CD4-positive, alpha-beta T cell treated with Interleukin-15 for 1 hour (primary cell): ENCODE data around the gene STX16.

ENCODE experiments used
- DNase-seq: peaks from one replicate; pipeline ENCODE4 v3.0.0-alpha.2; 2020

STX16 gene

GRCh38 chr20:58619077-58619863, 31.8 kb upstream of the STX16 start:
- DNase-seq, result no peak

- DNase-seq, result no peak
Observed at GRCh38 chr20:58619864-58620431, 31.1 kb upstream of the STX16 start.

DNA sequence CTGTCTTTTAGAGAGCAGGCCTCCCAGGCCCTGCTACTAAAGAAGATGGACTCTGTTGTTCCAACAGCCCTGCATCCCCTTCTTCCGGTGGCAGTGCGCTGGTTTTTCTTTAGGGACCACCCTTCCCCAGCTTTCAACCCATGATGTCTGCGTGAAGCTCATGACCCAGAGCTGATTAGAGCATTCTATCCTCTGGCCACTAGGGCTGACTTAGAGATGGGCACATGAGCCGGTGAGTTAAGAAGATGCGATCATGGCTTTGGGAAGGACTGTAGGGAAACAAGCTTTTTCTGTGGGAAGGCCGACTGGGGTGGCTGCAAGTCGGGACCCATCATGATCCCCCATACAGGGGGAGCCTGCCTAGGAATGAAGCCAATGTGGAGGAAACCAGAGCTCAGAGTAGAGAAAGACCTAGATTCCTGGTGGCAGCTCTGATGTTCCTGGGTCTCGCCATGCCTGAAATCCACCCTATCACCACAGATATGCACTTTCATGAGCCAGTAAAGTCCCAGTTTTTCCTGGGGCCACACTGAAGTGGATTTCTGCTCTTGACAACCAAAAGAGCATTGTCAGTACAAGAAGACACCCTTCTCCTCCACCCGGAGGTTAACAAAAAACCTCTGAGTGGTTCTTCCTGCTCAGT, 29.1 kb upstream of the STX16 start:
- DNase-seq, result no peak

- DNase-seq, result no peak
Observed at GRCh38 chr20:58622671-58623578, 28.2 kb upstream of the STX16 start.

DNA sequence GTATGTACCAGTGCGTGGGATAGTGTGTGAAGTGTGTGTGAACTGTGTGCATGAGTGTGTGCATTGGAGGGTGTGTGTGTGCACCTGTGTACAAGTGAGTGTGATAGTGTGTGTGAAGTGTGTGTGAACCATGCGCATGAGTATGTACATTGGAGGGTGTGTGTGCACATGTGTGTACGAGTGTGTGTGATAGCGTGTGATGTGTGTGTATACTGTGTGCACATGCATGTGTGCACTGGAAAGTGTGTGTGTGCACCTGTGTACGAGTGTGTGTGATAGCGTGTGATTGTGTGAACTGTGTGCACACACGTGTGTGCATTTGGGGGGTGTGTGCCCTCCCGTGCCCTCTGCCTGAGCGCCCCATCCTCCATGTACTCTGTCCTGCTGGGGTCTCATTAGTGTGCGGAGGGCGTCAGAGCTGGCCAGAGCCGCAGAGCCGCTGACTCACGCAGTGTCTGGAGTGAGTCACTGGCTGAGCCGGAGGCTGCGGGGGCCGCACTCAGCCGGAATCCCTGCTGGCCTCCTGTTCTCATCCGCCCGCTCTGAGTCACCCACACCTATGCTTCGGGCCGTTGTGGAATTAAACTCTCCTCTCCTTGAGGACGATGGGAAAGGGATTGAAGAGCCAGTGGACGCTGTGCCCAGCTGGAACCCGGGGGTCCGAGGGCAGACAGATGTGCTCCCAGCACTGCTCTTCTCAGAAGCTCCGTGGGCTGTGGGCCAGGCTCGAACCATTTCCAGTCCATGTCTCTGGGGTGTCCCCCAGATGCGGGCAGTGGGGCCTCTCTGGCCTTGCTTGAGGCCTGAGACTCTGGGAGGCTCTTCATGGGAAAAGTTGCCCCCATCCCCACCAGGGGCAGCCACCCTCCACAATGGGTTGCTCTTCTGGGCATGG, 27.3 kb upstream of the STX16 start:
- no peak for DNase-seq

GRCh38 chr20:58624687-58625086, 26.4 kb upstream of the STX16 start:
- DNase-seq, result no peak

DNA sequence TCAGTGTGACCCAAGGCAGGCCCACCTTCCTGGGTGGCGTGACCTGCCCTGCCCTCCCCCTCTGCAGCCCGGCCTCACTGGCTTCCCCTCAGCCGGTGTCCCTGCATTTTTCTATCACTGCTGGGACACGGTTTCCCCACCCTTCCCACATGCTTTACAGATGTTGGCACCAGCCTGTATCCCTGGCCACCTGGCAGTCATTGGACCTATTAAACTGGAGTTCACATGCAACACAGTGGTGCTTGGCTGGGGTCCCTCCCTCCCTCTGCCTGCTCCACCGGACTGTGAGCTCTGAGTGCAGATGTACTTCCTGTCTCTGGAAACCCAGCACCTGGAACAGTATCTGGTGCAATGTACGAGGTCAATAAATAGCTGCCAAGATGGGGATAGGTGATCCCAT, 25.5 kb upstream of the STX16 start:
- DNase-seq, result no peak

DNA sequence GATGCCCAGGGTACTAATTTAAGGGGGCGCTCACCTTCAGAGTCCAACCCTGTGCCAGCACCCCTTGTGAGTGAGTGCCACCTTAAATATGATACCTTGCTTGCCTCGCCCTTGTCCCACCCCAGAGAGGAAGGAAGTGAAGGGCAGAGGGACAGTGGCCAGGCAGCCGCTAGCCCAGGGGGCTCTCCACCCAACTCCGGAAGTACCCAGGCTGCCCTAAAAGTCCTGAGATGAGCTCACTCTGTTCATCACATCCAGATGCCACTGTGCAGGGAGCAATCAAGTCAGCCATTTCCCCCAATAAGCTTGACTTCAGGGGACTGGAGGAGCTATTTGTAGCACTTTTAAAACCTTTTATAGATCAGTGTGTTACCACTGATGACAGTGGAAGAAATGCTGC, 25.0 kb upstream of the STX16 start:
- DNase-seq, result no peak

DNA sequence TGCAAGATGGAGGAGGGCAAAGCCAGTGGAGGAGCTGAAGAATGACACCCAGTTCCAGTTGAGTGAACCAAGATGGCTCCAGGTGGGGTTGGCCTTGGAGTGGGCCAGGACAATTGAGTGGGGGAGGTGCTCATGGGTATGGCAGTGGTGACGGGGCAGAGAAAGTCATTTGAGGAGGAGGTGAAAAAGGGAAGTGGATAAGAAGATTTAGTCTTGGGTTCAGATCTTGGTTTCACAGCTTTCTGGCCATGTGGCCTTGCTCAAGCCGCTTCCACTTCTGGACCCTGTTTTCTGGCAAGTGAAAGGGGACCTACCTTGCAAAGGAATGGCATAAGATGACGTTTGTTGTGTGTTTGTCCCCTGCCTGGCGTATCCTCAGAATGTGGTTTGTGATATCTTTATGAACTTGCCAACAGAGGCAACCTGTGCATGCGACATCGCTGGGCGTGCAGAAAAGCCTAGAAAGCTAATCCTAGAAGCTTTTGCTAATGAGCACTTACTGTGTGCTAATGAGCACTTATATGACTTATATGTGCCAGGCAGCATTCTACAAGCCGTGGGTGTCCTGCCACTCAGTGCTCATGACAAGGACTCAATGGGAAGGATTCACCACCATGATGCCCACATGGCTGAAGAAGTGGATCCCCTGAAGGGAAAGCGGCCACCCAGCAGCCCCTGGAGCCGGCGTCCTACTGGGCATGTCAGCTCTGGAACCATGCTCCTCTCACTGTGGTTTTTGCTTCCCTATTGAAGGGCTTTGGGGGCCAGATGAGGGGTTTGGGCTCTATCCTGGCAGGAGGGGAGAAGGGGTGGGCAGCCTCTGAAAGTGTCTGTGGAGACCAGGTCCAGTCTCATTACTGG, 23.6 kb upstream of the STX16 start:
- peak; percentile 48 for DNase-seq

- DNase-seq, result no peak
Observed at GRCh38 chr20:58628491-58629214, 22.4 kb upstream of the STX16 start.

DNA sequence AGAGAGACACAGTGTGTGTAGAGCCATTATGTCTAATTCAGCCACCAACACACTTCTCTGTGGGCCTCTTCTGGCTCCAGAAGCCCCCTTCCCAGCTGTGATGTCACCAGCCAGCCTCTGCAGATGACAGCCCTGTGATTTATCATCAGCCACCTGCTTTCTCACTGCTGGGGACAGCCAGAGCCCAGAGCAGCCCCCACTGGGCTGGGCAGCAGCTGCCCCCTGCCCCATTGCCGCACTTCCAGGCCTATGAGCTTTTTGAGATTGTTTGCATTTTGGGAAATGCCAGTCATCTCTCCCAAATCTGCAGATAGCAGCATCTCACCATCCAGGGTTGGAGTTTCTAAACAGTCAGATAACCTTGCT, 21.9 kb upstream of the STX16 start:
- DNase-seq, result no peak

DNA sequence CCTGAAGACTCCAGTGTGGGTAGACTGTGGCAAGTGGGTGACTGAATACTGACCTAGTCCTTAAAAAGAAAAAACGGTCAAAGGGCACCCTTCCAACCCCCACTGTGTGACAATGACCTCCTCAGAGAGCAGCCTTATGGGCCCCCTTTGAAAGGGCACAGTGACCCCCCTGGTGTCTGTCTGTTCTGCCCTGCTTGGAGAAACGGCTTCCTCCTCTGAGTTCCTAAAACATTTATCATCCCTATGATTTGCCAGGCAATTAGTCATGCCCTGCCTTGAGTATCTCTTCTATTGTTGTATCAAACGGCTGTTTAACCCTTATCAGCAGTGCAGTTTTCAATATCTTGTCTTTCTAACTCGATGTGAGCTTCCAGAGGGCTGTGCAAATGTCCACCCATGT, 21.0 kb upstream of the STX16 start:
- no peak for DNase-seq

DNA sequence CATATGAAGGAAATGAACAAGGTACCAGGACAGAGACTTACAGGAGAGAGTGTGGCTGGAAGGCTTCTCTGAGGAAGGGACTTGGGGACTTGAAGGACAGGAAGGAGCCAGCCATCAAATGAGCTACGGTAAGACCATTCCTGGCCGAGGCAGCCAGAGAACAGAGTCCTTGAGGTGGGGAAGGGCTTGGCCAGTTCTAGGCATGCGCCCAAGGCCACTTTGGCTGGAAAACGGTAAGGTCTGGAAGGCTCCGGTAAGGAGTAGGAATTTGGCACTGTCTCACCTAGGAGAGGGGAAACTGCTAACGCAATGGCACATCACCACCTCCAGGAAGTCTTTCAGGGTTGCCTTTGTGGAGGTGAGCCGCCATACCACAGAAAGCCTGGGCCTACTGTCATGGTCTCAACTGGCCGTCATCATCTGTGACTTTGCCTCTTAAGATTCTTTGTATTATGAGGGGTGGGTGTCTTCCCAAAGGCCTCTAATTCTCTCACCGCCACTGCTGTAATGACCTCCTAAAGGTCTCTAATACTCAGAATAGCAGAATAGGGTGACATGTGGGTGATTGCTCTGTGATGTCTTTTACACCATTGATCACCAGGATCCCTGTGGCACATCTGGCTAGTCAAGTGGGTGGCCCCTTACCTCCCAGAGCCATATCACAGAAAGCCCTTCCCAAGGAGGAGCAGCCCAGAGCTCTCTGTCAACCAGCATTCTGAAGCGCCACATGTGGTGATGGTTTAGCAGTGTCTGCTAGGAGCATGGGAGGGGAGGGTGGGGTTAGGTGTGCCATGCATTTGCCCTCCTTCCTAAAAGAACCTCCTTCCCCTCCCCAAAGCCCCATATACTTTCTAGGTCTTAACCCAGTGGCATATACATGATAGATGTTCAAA, 17.7 kb upstream of the STX16 start:
- DNase-seq, result no peak

DNA sequence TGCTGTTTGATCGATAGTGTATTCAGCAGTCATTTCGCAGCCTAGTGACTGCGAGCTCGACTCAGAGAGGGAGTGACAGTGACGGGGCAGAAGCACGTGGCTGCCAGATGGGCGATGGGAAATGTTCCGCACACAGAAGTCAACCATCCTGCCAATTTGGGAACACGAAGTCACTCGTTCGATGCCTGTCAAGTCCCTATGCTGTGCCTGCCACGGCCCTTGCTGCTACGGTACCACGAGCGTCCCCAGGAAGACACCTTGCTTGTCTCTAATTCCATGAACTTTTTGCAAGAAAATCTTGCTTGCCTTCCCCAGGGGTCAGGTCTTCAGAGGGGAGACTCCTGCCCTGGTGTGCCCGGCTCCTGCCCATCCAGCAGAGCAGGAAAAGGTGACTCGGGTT, 17.0 kb upstream of the STX16 start:
- DNase-seq, result no peak

- peak; percentile 26 for DNase-seq
Observed at GRCh38 chr20:58634521-58635278, 16.4 kb upstream of the STX16 start.

GRCh38 chr20:58635279-58635665, 15.8 kb upstream of the STX16 start:
- no peak for DNase-seq

DNA sequence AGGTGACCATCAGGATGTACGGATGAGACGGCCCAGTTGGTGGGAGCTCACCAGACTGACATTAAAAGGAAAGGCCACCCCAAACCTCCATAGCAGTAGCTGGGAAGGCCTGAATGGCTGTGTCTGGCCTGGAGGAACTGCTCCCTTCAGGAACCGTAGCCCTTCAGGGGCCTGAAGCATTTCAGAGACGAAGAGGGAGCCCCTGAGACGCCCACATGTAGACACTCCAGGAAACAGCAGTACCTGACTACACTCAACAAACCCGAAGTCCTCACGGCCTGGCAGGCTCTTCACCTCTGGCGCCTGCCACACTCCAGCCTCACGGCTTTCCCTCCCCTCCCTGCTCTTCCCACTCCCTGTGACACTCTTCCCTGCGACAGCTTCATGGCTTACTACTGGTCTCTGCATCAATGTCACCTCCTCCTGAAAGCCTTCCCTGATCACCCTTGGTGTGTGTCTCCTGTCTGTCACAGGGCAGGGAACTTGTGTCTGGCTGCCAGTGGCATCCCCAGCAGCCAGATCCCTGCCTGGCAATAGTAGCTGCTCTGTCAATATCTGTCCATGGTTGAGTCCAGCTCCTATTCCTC, 14.6 kb upstream of the STX16 start:
- DNase-seq, result no peak

- no peak for DNase-seq
Observed at GRCh38 chr20:58636983-58637421, 14.1 kb upstream of the STX16 start.
